G401 (cell line): ENCODE measurements around the gene FIG4. TPM values are rescaled to one million over a fixed set of nuclear protein-coding genes. Genes with fewer than 3 reads are reported as not detected.
A peak's percentile ranks its signal among the peaks of the same experiment; 100 is the strongest.
"Not testable (repeated sequence)": the region's sequence is repeated elsewhere in the genome, so short reads cannot be mapped to it uniquely, and the experiment has no call there.

Source experiments
- DNase-seq: peaks from one replicate; pipeline ENCODE4 v3.0.0-alpha.2; 2015; ENCODE audit warnings: low spot score
- in situ Hi-C: cut with HindIII; loops from 2 replicates; pipeline ENCODE4 v1.10.0; 2016; ENCODE audit warnings: low sequenced_read_pairs, mixed read lengths
- total RNA-seq: library from RNA; depleted of rRNA; stranded (reverse); fragments of >200 nt; shearing (Covaris generic); gene quantifications from 2 replicates; pipeline ENCODE4 v1.2.3, GENCODE V29; 2014

FIG4 gene
- total RNA-seq, 1 experiment from 2014 or later, result 27.5 TPM

- in situ Hi-C loops, result no loop called here
- DNase-seq, result no peak
Measured at GRCh38 chr6:109696355-109696754, 5.3 kb downstream of the FIG4 start.

- in situ Hi-C loops, result no loop called here
- no peak for DNase-seq
Measured at GRCh38 chr6:109701221-109701620, 10.1 kb downstream of the FIG4 start.

DNA sequence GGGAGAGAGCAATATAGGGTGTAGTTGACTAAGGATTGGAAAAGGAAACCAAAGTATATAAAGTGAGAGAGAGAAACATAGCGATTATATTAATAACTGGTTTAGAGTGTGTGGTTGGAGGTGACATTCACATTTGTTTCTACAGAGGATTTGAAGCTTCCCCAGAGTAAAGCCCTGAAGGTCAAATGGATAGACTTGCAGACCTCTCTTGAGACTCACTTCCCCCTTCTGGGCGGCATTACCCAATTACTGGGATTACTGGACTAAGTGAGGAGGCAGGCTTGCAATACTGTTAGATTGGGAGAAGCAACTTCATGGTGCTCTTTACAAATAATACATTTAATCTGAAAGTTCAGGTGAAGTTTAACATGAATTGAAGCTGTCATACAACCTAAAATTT lies 10.7 kb downstream of the FIG4 start:
- in situ Hi-C loops, result no loop called here
- DNase-seq, result no peak

DNA sequence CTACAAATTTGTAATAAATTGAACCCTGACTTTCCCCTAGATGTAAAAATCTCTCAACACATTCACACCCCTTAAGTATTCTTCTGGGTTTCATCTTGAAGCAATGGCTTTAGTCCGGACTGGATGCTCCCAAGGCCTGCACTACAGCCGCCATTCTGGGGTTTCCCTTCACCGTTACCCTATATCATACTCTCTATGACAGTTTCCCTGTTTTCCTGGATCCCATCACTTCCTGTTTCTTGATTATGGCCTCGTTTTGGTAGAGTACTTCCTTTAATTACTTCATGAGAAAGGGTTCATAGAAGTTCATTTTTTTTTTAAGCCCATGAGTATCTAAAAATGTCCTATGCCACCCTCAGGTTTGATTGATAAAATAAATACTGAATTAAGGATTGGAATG lies 11.7 kb downstream of the FIG4 start:
- DNase-seq, result no peak
- in situ Hi-C loops, result no loop called here

- in situ Hi-C loops, result no loop called here
- peak; percentile 93 for DNase-seq
Measured at GRCh38 chr6:109705258-109705657, 14.2 kb downstream of the FIG4 start.

- DNase-seq, result no peak
- in situ Hi-C loops, result no loop called here
Measured at GRCh38 chr6:109706513-109706912, 15.4 kb downstream of the FIG4 start.

GRCh38 chr6:109708099-109708498 lies 17.0 kb downstream of the FIG4 start:
- in situ Hi-C loops, DNase-seq: not testable (repeated sequence)

GRCh38 chr6:109713097-109713496 lies 22.0 kb downstream of the FIG4 start:
- in situ Hi-C loops, result no loop called here

DNA sequence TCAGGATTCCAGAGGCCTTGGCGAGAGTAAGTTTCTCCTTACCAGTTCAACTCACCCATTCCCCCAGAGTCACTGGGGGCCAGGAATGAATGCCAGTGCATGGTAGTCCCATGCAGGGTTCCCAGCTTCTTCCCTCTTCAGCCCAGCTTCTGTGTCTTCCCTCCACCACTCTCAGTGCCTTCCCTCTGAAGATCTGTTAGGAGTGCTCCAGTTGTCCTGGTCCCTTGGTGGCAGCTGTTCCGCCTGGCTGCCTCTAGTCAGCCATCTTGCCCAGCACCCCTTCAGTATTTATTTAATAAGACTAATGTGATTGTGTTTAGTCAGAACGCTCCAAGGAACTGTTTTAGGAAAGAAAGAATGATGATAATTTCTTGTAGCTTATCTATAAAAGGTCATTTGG lies 23.1 kb downstream of the FIG4 start:
- no peak for DNase-seq
- in situ Hi-C loops, result no loop called here

More at GRCh38 chr6:109713097-109713496, 22.0 kb downstream of the FIG4 start:
- no peak for DNase-seq

- DNase-seq, result no peak
- in situ Hi-C loops, result no loop called here
Measured at GRCh38 chr6:109714611-109715010, 23.5 kb downstream of the FIG4 start.

- in situ Hi-C loops, result no loop called here
- DNase-seq, result no peak
Measured at GRCh38 chr6:109715616-109716015, 24.5 kb downstream of the FIG4 start.

DNA sequence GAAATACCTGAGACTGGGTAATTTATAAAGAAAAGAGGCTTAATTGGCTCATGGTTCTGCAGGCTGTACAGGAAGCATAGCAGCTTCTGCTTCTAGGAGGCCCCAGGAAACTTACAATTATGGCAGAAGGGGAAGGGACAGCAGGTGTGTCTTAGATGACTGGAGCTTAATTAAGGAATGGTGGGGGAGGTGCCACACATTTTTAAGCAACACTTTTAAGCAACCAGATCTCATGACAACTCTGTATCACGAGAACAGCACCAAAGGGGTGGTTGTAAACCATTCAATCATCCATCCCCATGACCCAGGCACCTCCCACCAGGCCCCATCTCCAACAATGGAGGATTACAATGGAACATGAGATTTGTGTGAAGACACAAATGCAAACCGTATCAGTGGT lies 26.9 kb downstream of the FIG4 start:
- in situ Hi-C loops, result no loop called here
- DNase-seq, result no peak

- in situ Hi-C loops, result no loop called here
- no peak for DNase-seq
Measured at GRCh38 chr6:109718991-109719390, 27.9 kb downstream of the FIG4 start.

DNA sequence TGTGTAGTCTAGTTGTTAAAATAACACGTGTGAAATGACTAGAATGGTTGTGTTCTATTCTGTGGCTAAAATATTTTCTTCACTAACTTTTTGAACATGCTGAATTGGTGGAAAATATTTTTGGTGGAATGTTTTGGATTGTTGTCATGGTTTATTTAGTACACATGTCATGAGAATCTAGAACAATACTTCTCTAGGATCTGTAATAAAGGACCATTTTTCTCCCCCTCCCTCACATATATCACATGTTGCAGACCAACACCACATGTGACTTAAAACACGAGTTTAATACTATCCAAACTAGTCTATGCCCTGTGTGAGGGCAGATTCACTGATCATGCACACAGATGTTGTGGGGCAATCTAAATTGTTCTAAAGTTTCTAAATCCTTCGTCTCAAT lies 29.2 kb downstream of the FIG4 start:
- no peak for DNase-seq
- in situ Hi-C loops, result no loop called here

GRCh38 chr6:109722011-109722410 lies 30.9 kb downstream of the FIG4 start:
- no peak for DNase-seq
- in situ Hi-C loops, result no loop called here

DNA sequence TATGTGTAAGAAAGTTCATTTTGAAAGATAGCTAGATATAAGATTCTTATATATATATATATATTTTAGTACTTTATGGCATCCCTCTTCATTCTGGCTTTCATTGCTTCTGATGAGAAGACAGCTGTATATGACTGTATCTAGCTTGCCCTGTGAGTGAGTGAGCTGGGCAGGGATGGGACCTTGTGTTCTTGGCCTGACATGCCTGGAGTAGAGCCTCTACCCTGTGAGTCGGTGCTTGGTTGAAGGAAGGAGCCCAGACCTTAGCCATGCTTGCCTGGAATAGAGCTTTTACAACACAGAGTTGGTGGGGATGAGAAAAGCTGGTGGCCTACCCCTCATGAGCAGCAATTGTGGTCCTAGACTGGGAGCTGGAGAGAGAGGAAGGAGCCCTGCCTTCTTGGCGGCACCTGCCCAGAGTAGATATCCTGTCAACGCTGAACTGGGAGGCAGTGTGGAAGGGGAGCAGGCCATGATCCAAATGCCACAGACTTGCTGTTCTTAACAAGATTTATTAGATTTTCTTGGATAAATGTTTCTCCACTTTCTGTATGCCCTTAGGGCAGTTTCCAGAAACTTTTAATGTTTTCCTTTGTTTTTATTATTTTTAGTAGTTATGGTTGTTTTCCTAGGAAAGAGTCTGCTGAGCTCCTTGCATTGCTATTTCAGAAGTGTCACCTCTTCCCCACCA lies 31.6 kb downstream of the FIG4 start:
- in situ Hi-C loops, result no loop called here
- DNase-seq, result no peak

- in situ Hi-C loops, DNase-seq: not testable (repeated sequence)
Measured at GRCh38 chr6:109725250-109725649, 34.2 kb downstream of the FIG4 start.

DNA sequence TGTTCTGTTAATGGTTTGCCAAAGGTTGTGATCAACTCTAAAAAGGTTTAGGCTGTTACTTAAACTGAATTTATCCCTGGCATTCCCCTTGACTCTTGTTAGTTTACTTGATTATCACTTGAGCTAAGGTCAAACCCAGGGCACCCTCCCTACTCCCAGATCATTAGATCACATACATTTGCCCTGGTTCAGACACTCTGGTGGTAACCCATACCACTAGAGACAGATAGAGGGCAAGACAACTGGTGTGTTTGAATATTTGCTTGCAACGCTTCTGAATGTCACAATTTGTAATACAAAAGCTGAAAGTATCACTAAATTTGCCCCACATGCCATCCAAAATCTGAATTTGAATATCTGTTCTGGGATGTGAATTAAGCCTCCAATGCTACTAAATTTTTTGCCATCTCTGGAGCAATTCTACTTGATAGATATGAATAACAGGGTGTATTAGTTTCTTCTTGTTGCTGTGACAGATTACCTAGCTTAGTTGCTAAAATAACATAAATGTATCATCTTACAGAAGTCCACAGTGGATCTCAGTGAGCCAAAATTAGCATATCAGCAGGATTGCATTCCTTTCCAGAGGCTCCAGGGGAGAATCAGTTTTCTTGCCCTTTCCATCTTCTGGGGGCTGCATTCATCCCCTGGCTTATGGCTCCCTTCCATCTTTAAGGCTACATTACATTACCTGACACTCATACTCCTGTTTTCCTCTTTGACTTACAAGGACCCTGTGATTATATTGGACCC lies 45.4 kb downstream of the FIG4 start:
- in situ Hi-C loops, result no loop called here
- DNase-seq, result no peak

DNA sequence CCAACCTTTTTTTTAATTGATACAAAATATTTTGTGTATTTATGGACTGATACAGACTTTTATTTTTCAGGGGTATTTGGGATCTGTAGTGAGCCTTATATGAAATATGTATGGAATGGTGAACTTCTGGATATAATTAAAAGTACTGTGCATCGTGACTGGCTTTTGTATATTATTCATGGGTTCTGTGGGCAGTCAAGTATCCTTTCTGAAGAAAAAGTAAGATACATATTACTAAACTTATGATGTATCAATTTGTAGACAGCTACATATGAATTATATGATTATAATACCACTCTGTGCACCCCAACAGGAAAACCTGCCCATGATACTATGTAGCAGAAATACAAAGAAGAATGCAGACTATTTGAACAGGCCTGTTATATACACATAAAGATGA lies 47.2 kb downstream of the FIG4 start:
- DNase-seq, result no peak
- in situ Hi-C loops, result no loop called here

DNA sequence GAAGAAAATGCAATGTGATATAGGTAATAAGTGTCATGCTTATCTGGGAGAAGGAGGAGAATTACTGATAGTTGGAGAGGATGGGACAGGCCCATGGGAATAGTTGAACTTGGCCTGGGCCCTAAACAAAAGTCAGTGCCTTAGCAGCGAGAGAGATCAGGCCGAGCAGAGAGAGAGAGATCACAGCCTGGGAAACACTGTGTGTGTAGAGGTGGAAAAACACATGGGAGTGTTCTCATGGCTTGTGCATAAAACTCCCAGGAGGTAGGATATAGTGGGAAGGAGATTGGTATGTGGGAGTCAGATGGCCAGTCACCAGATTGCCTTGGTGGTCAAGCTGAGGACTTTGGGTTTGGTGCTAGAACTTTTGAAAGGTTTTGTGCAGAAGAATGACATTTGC lies 47.6 kb downstream of the FIG4 start:
- no peak for DNase-seq
- in situ Hi-C loops, result no loop called here

DNA sequence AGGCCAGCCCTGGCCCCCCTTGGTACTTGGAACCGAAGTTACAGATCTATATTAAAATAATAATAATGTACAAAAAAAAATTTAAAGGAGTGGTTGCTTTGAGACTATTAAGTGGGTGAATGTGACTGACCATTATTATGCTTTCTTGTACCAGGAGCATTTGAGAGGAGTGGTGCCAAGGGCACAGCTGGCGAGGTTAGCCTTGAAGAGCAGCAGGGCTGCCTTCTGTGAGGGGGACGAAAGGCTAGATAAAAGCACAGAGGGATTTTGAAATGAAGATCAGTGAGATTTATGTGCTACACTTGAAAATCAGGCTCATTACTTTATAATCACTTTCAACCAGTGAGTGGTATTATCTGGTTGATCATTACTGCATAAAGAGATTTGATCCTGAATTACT lies 48.6 kb downstream of the FIG4 start:
- in situ Hi-C loops, result no loop called here
- no peak for DNase-seq
